Ascending aorta (tissue), 2 donors: ENCODE results near the gene EFHC2. TPM values are rescaled to one million over a fixed set of nuclear protein-coding genes. Genes with fewer than 3 reads are reported as not detected.
"Not testable (repeated sequence)": the region's sequence is repeated elsewhere in the genome, so short reads cannot be mapped to it uniquely, and the experiment has no call there.

Source experiments
- DNase-seq, 2 donors: peaks; one replicate each; pipeline ENCODE4 v3.0.0-alpha.2; 2019; ENCODE audit warnings: low spot score in 2 of 2
- H3K27ac ChIP-seq, 2 donors: fragments of 200-600 bp; sonication (generic); one replicate each; pipeline ENCODE4 v1.5.1; 2016 to 2017; ENCODE audit warnings: mild to moderate bottlenecking in 1 of 2
- H3K27me3 ChIP-seq: fragments of 200-600 bp; sonication (generic); one replicate; pipeline ENCODE4 v1.5.1; 2017
- H3K36me3 ChIP-seq, 2 donors: fragments of 200-600 bp; sonication (generic); one replicate each; pipeline ENCODE4 v1.5.1; 2016
- H3K4me1 ChIP-seq, 2 donors: fragments of 200-600 bp; sonication (generic); one replicate each; pipeline ENCODE4 v1.5.1; 2016 to 2017; ENCODE audit warnings: mild to moderate bottlenecking in 1 of 2
- H3K4me3 ChIP-seq, 2 donors: fragments of 200-600 bp; sonication (generic); one replicate each; pipeline ENCODE4 v1.5.1; 2016 to 2017; ENCODE audit warnings: mild to moderate bottlenecking in 1 of 2
- H3K9me3 ChIP-seq, 2 donors: fragments of 200-600 bp; sonication (generic); one replicate each; pipeline ENCODE4 v1.5.1; 2016
- intact Hi-C: fragments of 100-400 bp; cut with DNase I; formaldehyde crosslinking; loops from one replicate; pipeline ENCODE4 v1.15.1; 2023
- total RNA-seq: library from RNA; depleted of rRNA; stranded (reverse); fragments of >200 nt; gene quantifications from one replicate; pipeline ENCODE4 v1.1.0, GENCODE V29; 2016
- TF ChIP-seq, protein P1 (sequence below), 3 experiments: fragments of 200-600 bp in 2 of 3; fragments of 450-650 bp in 1 of 3; sonication (generic) in 2 of 3; IDR thresholded peaks; one replicate each; pipeline ENCODE4 v1.5.1; 2016 to 2019; ENCODE audit warnings: antibody characterized with exemption in 3 of 3, mild to moderate bottlenecking in 1 of 3, moderate library complexity in 1 of 3

The EFHC2 gene
- total RNA-seq, 1 donor from 2014 or later = not detected

DNA sequence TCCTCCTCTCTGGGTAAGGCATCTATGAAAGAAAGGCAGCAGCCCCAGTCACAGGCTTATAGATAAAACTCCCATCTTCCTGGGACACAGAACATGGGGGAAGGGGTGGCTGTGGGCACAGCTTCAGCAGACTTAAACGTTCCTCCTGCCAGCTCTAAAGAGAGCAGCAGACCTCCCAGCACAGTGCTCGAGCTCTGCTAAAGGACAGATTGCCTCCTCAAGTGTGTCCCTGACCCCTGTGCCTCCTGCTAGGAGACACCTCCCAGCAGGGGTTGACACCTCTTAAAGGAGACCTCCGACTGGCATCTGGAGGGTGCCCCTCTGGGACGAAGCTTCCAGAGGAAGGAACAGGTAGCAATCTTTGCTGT is 89.9 kb downstream of the EFHC2 start:
- H3K4me1 ChIP-seq = no peaks in the 10 kb centered on the region
- intact Hi-C loops = no loop called here
- H3K36me3 ChIP-seq = no peaks in the 10 kb centered on the region
- TF ChIP-seq, protein P1, sequence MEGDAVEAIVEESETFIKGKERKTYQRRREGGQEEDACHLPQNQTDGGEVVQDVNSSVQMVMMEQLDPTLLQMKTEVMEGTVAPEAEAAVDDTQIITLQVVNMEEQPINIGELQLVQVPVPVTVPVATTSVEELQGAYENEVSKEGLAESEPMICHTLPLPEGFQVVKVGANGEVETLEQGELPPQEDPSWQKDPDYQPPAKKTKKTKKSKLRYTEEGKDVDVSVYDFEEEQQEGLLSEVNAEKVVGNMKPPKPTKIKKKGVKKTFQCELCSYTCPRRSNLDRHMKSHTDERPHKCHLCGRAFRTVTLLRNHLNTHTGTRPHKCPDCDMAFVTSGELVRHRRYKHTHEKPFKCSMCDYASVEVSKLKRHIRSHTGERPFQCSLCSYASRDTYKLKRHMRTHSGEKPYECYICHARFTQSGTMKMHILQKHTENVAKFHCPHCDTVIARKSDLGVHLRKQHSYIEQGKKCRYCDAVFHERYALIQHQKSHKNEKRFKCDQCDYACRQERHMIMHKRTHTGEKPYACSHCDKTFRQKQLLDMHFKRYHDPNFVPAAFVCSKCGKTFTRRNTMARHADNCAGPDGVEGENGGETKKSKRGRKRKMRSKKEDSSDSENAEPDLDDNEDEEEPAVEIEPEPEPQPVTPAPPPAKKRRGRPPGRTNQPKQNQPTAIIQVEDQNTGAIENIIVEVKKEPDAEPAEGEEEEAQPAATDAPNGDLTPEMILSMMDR (IDR thresholded peaks at IDR 0.05) = no peak
- no peak overlapping the region for H3K27ac ChIP-seq
- no peak for DNase-seq
- H3K9me3 ChIP-seq = no peaks in the 10 kb centered on the region
- H3K27me3 ChIP-seq = no peaks in the 10 kb centered on the region
- peak overlapping the region in 1 of 2 donors; percentile 16 for H3K4me3 ChIP-seq

DNA sequence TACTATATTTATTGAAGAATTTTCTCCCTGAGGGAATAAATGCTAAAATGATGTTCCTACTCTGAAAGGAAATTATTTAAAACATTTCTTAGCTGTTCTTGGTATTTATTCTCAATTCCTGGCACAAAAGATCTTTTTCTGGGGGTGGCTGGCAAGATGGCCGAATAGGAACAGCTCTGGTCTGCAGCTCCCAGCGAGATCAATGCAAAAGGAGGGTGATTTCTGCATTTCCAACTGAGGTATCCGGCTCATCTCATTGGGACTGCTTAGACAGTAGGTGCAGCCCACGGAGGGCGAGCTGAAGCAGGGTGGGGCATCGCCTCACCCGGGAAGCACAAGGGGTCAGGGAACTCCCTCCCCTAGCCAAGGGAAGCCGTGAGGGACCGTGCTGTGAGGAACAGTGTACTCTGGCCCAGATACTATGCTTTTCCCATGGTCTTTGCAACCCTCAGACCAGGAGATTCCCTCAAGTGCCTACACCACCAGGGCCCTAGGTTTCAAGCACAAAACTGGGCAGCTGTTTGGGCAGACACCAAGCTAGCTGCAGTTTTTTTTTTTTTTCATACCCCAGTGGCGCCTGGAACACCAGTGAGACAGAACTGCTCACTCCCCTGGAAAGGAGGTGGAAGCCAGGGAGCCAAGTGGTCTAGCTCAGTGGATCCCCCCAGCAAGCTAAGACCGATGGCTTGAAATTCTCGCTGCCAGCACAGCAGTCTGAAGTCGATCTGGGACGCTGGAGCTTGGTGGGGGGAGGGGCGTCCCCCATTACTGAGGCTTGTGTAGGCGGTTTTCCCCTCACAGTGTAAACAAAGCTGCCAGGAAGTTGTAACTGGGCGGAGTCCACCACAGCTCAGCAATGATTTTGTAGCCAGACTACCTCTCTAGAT is 90.5 kb downstream of the EFHC2 start:
- peak overlapping the region in 1 of 2 donors; percentile 16 for H3K4me3 ChIP-seq
- H3K27ac ChIP-seq = not testable (repeated sequence)

DNA sequence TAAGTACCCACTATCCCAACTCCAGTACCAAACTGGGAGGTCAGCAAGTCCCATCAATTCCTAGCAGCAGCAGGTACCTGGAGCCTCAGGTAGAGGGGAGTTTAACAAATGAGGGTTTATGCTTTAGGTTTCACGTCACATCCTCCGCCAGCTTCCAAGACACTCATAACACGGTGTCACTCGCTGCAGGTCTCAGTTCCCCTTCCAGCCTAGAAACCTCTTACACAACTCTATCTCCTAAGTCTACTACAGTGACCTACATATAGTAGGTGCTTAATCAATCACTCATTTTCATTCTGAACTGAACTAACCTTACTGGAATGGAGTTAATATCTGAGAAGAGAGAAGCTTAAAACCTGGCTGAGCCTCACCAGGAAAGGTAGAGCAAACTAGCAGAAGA is 96.0 kb downstream of the EFHC2 start:
- Histone ChIP-seq H3K27me3 (no peaks in the 10 kb centered on the region), H3K36me3 (no peaks in the 10 kb centered on the region), H3K9me3 (no peaks in the 10 kb centered on the region), H3K4me1 (no peaks in the 10 kb centered on the region), H3K27ac (no peak overlapping the region), H3K4me3 (no peak overlapping the region)
- TF ChIP-seq, protein P1 (IDR thresholded peaks at IDR 0.05) = no peak
- intact Hi-C loops = no loop called here
- no peak for DNase-seq

More for the DNA sequence above, 90.5 kb downstream of the EFHC2 start:
- H3K9me3 ChIP-seq, H3K27me3 ChIP-seq, H3K4me1 ChIP-seq, intact Hi-C loops, H3K36me3 ChIP-seq: not testable (repeated sequence)
- DNase-seq = peak in 1 of 2 donors; percentile 65

DNA sequence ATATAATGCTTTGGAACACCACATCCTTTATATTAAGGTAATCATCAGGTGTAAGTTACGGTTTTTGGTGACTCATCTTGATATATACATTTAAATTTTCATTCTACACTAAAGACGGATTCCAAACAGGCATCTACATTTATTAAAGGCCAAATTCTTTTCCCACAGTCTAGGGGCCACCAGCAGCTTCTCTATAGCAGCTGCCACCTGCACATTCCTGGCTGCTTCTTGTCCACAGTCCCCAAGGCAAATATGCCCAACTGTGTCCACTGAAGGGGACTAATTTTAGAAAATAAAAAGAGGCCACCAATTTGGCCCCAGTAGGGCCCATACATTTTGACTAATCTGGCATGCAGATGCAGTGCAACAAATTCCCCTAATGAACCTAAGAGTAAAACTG is 96.6 kb downstream of the EFHC2 start:
- TF ChIP-seq, protein P1 (IDR thresholded peaks at IDR 0.05) = no peak
- Histone ChIP-seq H3K4me1 (no peaks in the 10 kb centered on the region), H3K27ac (no peak overlapping the region), H3K4me3 (no peak overlapping the region), H3K27me3 (no peaks in the 10 kb centered on the region), H3K9me3 (no peaks in the 10 kb centered on the region), H3K36me3 (no peaks in the 10 kb centered on the region)
- DNase-seq = no peak
- intact Hi-C loops = no loop called here

DNA sequence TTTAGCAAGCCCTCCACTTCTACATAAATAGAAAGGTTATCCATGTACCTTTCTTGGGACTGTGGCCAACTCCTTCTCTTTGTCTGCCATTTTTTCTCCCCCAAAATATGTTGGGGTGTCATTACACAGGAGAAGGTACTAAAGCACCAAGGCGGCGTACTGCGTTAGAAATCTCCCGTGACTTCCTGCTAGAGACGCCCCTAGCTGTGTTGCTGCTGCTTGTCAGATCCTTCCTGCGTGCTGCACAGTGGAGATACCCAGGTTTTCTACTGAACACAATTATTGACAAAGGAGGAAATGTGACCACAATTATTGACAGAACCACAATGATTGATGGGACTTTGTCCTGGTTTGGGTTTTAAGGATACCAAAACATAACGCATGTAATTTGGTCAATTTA is 97.7 kb downstream of the EFHC2 start:
- Histone ChIP-seq H3K4me3 (no peak overlapping the region), H3K27ac (no peak overlapping the region), H3K4me1 (no peaks in the 10 kb centered on the region), H3K36me3 (no peaks in the 10 kb centered on the region), H3K9me3 (no peaks in the 10 kb centered on the region), H3K27me3 (no peaks in the 10 kb centered on the region)
- TF ChIP-seq, protein P1 (IDR thresholded peaks at IDR 0.05) = no peak
- no peak for DNase-seq
- intact Hi-C loops = no loop called here

DNA sequence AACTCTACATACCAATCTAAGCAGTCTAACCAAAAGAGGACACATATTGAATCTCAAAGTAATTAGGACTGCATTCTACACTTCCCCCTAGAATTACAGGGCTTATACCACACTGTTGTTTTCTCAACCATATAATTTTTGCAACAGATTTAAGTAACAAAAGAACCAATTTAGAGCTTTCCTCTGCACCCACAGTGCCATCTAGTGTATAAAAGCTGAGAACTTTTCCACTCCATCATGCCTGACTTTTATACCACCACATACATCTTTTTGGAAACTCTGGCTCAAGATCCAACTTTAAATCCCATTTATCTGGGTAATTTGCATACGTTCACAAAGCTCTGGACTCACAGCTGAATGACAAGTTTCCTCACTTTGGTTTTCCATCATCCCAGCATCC is 99.5 kb downstream of the EFHC2 start:
- intact Hi-C loops = loop anchor here (1.0 kb wide), 1 partner anchor 286 kb away; no protein-coding TSS in a partner anchor
- TF ChIP-seq, protein P1 (IDR thresholded peaks at IDR 0.05) = peak in 1 of 3 experiments; percentile 45
- H3K27me3 ChIP-seq = no peaks in the 10 kb centered on the region
- H3K4me1 ChIP-seq = no peaks in the 10 kb centered on the region
- H3K4me3 ChIP-seq = no peak overlapping the region
- no peaks in the 10 kb centered on the region for H3K36me3 ChIP-seq
- H3K27ac ChIP-seq = no peak overlapping the region
- no peaks in the 10 kb centered on the region for H3K9me3 ChIP-seq
- DNase-seq = no peak
